ENCODE results near the gene RPS27.
"Not testable (repeated sequence)": the region's sequence is repeated elsewhere in the genome, so short reads cannot be mapped to it uniquely, and the experiment has no call there.

Gene RPS27

GRCh38 chr1:153981735-153982134, 8.8 kb upstream of the RPS27 start:
- not testable (repeated sequence) for H3K4me3 ChIP-seq (ENCODE audit: low read depth, low read length); DNase-seq (ENCODE audit: low read depth)

- no peak for DNase-seq (ENCODE audit: low read depth)
- H3K4me3 ChIP-seq (ENCODE audit: low read depth, low read length), result peak overlapping the region; percentile 93
These were observed 6.3 kb upstream of the RPS27 start for GRCh38 chr1:153984123-153984894.

GRCh38 chr1:153985341-153985912, 5.1 kb upstream of the RPS27 start:
- DNase-seq (ENCODE audit: low read depth), result peak; percentile 79
- peak overlapping the region; percentile 93 for H3K4me3 ChIP-seq (ENCODE audit: low read depth, low read length)

GRCh38 chr1:153985941-153986761, 4.4 kb upstream of the RPS27 start, which contains the start of gene RAB13:
RAB13 (minus strand) TSS chr1:153986339; CDS start chr1:153986236, 103 bp downstream.
- H3K4me3 ChIP-seq (ENCODE audit: low read depth, low read length), result peak within 1 kb of the TSS; percentile 93
- DNase-seq (ENCODE audit: low read depth), result peak; percentile 61

GRCh38 chr1:153987621-153988020, 2.9 kb upstream of the RPS27 start:
- DNase-seq (ENCODE audit: low read depth), result no peak
- no peak overlapping the region for H3K4me3 ChIP-seq (ENCODE audit: low read depth, low read length)

- no peak for DNase-seq (ENCODE audit: low read depth)
- peak overlapping the region; percentile 97 for H3K4me3 ChIP-seq (ENCODE audit: low read depth, low read length)
These were observed 629 bp downstream of the RPS27 start for GRCh38 chr1:153991151-153991630.

- DNase-seq (ENCODE audit: low read depth), result no peak
- peak overlapping the region; percentile 97 for H3K4me3 ChIP-seq (ENCODE audit: low read depth, low read length)
These were observed 1.2 kb downstream of the RPS27 start for GRCh38 chr1:153991806-153992205.

- no peak overlapping the region for H3K4me3 ChIP-seq (ENCODE audit: low read depth, low read length)
- no peak for DNase-seq (ENCODE audit: low read depth)
These were observed 4.6 kb downstream of the RPS27 start for GRCh38 chr1:153995202-153995601.

GRCh38 chr1:153995640-153996039, 5.1 kb downstream of the RPS27 start:
- H3K4me3 ChIP-seq (ENCODE audit: low read depth, low read length), result no peak overlapping the region
- DNase-seq (ENCODE audit: low read depth), result no peak

GRCh38 chr1:153996882-153997281, 6.3 kb downstream of the RPS27 start:
- not testable (repeated sequence) for H3K4me3 ChIP-seq (ENCODE audit: low read depth, low read length); DNase-seq (ENCODE audit: low read depth)

GRCh38 chr1:154000420-154000819, 9.9 kb downstream of the RPS27 start:
- no peak overlapping the region for H3K4me3 ChIP-seq (ENCODE audit: low read depth, low read length)
- no peak for DNase-seq (ENCODE audit: low read depth)

- DNase-seq (ENCODE audit: low read depth), result peak; percentile 59
- H3K4me3 ChIP-seq (ENCODE audit: low read depth, low read length), result no peak overlapping the region
These were observed 15.6 kb downstream of the RPS27 start for GRCh38 chr1:154006136-154006535.

- no peak for DNase-seq (ENCODE audit: low read depth)
- no peak overlapping the region for H3K4me3 ChIP-seq (ENCODE audit: low read depth, low read length)
These were observed 21.6 kb downstream of the RPS27 start for GRCh38 chr1:154012129-154012528.

GRCh38 chr1:154012543-154012942, 22.0 kb downstream of the RPS27 start:
- H3K4me3 ChIP-seq (ENCODE audit: low read depth, low read length); DNase-seq (ENCODE audit: low read depth): not testable (repeated sequence)

GRCh38 chr1:154014154-154014907, 23.8 kb downstream of the RPS27 start:
- peak; percentile 36 for DNase-seq (ENCODE audit: low read depth)
- H3K4me3 ChIP-seq (ENCODE audit: low read depth, low read length), result no peak overlapping the region

GRCh38 chr1:154019269-154019668, 28.7 kb downstream of the RPS27 start:
- no peak for DNase-seq (ENCODE audit: low read depth)

GRCh38 chr1:154019940-154020339, 29.4 kb downstream of the RPS27 start:
- no peak overlapping the region for H3K4me3 ChIP-seq (ENCODE audit: low read depth, low read length)
- no peak for DNase-seq (ENCODE audit: low read depth)

More at GRCh38 chr1:154019269-154019668, 28.7 kb downstream of the RPS27 start:
- no peak overlapping the region for H3K4me3 ChIP-seq (ENCODE audit: low read depth, low read length)

GRCh38 chr1:154033697-154034096, 43.1 kb downstream of the RPS27 start:
- H3K4me3 ChIP-seq (ENCODE audit: low read depth, low read length); DNase-seq (ENCODE audit: low read depth): not testable (repeated sequence)

Measured in skeletal muscle cell (primary cell).